Vein endothelial cell (primary cell): ENCODE data around the gene HVCN1. TPM values are rescaled to one million over a fixed set of nuclear protein-coding genes. Genes with fewer than 3 reads are reported as not detected.

Source experiments
- small RNA-seq: library from RNA; depleted of rRNA; stranded (forward); fragments of <200 nt; gene quantifications from one replicate; pipeline ENCODE3, GENCODE V24; 2012
- total RNA-seq: library from RNA; depleted of rRNA; stranded (reverse); fragments of >200 nt; gene quantifications from 2 replicates; pipeline ENCODE4 v1.2.3, GENCODE V29; 2012

HVCN1 gene, protein sequence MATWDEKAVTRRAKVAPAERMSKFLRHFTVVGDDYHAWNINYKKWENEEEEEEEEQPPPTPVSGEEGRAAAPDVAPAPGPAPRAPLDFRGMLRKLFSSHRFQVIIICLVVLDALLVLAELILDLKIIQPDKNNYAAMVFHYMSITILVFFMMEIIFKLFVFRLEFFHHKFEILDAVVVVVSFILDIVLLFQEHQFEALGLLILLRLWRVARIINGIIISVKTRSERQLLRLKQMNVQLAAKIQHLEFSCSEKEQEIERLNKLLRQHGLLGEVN
- 1.6 and 2.9 TPM in 2 replicates for total RNA-seq

DNA sequence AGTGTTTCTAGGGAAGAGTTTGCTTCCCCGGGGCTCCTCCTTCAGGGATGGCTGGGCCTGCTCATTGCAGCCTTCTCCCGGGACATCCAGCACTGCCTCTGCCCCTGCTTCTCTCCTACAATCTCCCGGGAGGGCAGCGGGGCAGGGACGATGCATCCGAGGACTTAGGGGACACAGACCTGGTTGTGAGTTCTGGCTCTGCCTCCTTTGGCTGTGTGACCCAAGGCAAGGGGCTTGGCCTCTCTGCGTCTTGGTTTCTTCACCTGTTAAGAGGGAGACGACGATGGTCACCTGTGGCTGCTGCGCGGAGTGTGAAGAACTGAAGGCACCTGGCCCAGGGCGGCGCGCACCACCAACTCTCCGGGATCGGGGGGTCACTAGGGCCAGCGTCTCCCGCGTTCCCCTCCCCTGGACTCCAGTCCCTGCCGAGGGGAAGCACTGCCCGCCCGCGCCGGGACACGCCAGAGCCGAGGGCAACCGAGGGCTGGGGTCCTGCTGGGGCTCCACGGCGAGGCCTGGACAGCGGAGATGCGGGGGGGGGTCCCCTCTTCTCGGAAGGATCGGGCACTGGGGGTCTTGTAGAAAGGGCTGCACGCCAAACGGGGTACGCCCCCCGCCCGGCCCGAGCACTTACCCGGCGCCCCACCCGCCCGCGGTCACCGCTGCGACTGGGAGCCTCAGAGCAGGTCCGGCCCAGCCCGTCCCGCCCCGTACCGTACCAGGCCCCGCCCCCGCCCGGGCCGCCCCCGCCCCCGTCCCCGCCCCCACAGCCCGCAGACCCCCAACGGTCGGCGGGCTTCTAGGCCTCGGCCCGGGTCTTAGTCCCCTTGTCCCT, at the start of gene HVCN1:
TSS of gene HVCN1 (minus strand) at position 670 of the 835 bp plus-strand sequence. CDS start 5,870 bp downstream, outside the sequence.

DNA sequence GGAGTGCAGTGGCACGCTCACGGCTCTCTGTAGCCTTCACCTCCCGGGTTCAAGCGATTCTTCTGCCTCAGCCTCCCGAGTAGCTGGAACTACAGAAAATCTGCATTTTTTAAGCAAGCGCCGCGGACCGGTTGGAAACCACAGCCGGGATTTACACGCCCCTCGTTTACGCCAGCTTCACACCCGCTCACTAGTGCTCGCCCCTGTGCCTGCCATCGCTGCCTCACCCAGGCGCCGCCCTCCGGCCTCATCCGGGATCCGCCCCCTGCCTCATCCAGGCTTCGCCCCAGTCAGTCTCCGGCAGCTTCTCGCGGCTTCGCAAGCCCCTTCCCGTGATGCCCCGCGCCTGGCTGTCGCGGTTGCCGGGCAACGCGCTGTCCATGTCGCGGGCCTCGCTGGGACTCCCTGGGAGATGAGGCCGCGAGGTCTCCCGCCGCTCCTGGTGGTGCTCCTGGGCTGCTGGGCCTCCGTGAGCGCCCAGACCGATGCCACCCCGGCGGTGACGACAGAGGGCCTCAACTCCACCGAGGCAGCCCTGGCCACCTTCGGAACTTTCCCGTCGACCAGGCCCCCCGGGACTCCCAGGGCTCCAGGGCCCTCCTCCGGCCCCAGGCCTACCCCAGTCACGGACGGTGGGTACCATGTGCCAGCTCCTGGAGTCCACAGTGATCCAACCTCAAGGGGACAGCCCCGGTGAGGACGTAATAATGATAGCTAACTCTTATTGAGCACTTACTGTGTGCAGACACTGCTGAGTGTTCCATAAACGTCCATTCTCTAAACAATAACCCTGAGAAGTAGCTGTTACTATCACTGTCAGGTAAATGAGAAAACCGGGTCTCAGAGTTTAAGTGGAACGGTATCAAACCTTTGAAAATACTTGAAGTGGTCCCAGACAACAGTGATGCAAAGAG, 74.9 kb downstream of the HVCN1 start, which contains the start of gene TCTN1:
TSS of gene TCTN1 (plus strand) at position 359 of the 914 bp plus-strand sequence. CDS start at position 413, 54 bp downstream.

Small RNA genes within 50 kb of the gene (small RNA-seq; reads per million reads assigned to genes)
- gene RN7SL387P: not detected

Other genes starting within 250 kb of the HVCN1 start
- 447 and 536 TPM in 2 replicates for gene ARPC3, start 238.8 kb downstream of the HVCN1 start, total RNA-seq
- gene GPN3, start 220.9 kb downstream of the HVCN1 start, total RNA-seq: 16.7 and 26.7 TPM in 2 replicates
- 12.0 and 15.0 TPM in 2 replicates for gene FAM216A, start 220.3 kb downstream of the HVCN1 start, total RNA-seq
- gene VPS29, start 187.0 kb downstream of the HVCN1 start, total RNA-seq: 51.0 and 85.5 TPM in 2 replicates
- 0.19 and 0.33 TPM in 2 replicates for gene RAD9B, start 186.8 kb downstream of the HVCN1 start, total RNA-seq
- 11.8 and 13.9 TPM in 2 replicates for gene PPTC7, start 105.8 kb downstream of the HVCN1 start, total RNA-seq
- gene TCTN1, start 75.0 kb downstream of the HVCN1 start, total RNA-seq: 13.4 and 13.6 TPM in 2 replicates
- 111 and 145 TPM in 2 replicates for gene PPP1CC, start 53.8 kb upstream of the HVCN1 start, total RNA-seq
- not detected in 2 replicates for gene CCDC63, start 157.9 kb upstream of the HVCN1 start, total RNA-seq
- gene MYL2, start 231.5 kb upstream of the HVCN1 start, total RNA-seq: not detected in 2 replicates